Measurements from ENCODE around the gene MARK2.
A peak's percentile ranks its signal among the peaks of the same experiment; 100 is the strongest.

Gene MARK2

GRCh38 chr11:63831326-63831725 lies 7.6 kb upstream of the MARK2 start:
- no peak for DNase-seq

GRCh38 chr11:63832336-63832735 lies 6.6 kb upstream of the MARK2 start:
- DNase-seq: no peak

GRCh38 chr11:63833048-63833447 lies 5.9 kb upstream of the MARK2 start:
- no peak for DNase-seq

GRCh38 chr11:63834535-63835157 lies 4.3 kb upstream of the MARK2 start:
- DNase-seq: no peak

- DNase-seq: no peak
Measured at GRCh38 chr11:63835158-63835545, 3.8 kb upstream of the MARK2 start.

GRCh38 chr11:63837027-63837688 lies 1.8 kb upstream of the MARK2 start:
- peak; percentile 80 to 95 for DNase-seq

GRCh38 chr11:63837739-63838138 lies 1.2 kb upstream of the MARK2 start:
- no peak for DNase-seq

GRCh38 chr11:63838150-63838677 lies 696 bp upstream of the MARK2 start:
- no peak for DNase-seq

GRCh38 chr11:63839508-63840355 lies 822 bp downstream of the MARK2 start:
- DNase-seq: peak in 1 of 2 experiments; percentile 63

GRCh38 chr11:63840356-63841060 lies 1.6 kb downstream of the MARK2 start:
- no peak for DNase-seq

- peak in 1 of 2 experiments; percentile 42 for DNase-seq
Measured at GRCh38 chr11:63841554-63841953, 2.6 kb downstream of the MARK2 start.

- no peak for DNase-seq
Measured at GRCh38 chr11:63843041-63843440, 4.1 kb downstream of the MARK2 start.

GRCh38 chr11:63844836-63845235 lies 5.9 kb downstream of the MARK2 start:
- DNase-seq: no peak

- DNase-seq: no peak
Measured at GRCh38 chr11:63845303-63845702, 6.4 kb downstream of the MARK2 start.

GRCh38 chr11:63845911-63846310 lies 7.0 kb downstream of the MARK2 start:
- no peak for DNase-seq

GRCh38 chr11:63846897-63847296 lies 8.0 kb downstream of the MARK2 start:
- no peak for DNase-seq

- DNase-seq: no peak
Measured at GRCh38 chr11:63847363-63847762, 8.5 kb downstream of the MARK2 start.

GRCh38 chr11:63849691-63850090 lies 10.8 kb downstream of the MARK2 start:
- no peak for DNase-seq

GRCh38 chr11:63850920-63851319 lies 12.0 kb downstream of the MARK2 start:
- DNase-seq: no peak

- no peak for DNase-seq
Measured at GRCh38 chr11:63851364-63851763, 12.5 kb downstream of the MARK2 start.

GRCh38 chr11:63853476-63853875 lies 14.6 kb downstream of the MARK2 start:
- DNase-seq: no peak

- DNase-seq: no peak
Measured at GRCh38 chr11:63854696-63855095, 15.8 kb downstream of the MARK2 start.

GRCh38 chr11:63855975-63856374 lies 17.1 kb downstream of the MARK2 start:
- no peak for DNase-seq

Data from NCI-H526 (cell line).